NT2/D1 (cell line): ENCODE data around the gene TOM1.

ENCODE experiments used
- SUZ12 ChIP-seq: IDR thresholded peaks from 2 replicates; pipeline ENCODE4 v1.6.1; 2011; ENCODE audit not compliant: insufficient read length, insufficient read depth; ENCODE audit errors: extremely low read depth
- YY1 ChIP-seq: IDR thresholded peaks from 2 replicates; pipeline ENCODE4 v1.6.1; 2011; ENCODE audit not compliant: insufficient read length, insufficient read depth
- ZNF274 ChIP-seq: IDR thresholded peaks from 2 replicates; pipeline ENCODE4 v1.6.1; 2011; ENCODE audit warnings: mild to moderate bottlenecking, low read depth, low read length

GRCh38 chr22:35299217-35299672, 449 bp upstream of the TOM1 start:
- TF ChIP-seq ZNF274 (no peak), YY1 (no peak), SUZ12 (no peak)
